Natural killer cell treated with Interleukin-12 subunit alpha and Interleukin-12 subunit beta and Interleukin-15 and Interleukin-18, amount 100 ng/mL, for 72 hours (primary cell): Measurements from ENCODE around the gene HPCAL4. TPM values are rescaled to one million over a fixed set of nuclear protein-coding genes. Genes with fewer than 3 reads are reported as not detected.
A peak's percentile ranks its signal among the peaks of the same experiment; 100 is the strongest.

Source experiments
- ATAC-seq, 2 donors: fragments of 150-1000 bp; cut with Tn5 transposase in 1 of 2; sonication (Bioruptor Pico), chemical (Tn5 transposase) in 1 of 2; 2 replicates each; pipeline ENCODE4 v1.10.0; 2021
- DNase-seq: peaks from one replicate; pipeline ENCODE4 v3.0.0; 2022; ENCODE audit warnings: low spot score
- H3K27ac Mint-ChIP-seq, 2 donors: 1 replicate in 1 of 2; 2 replicates in 1 of 2; pipeline ENCODE4 v1.8.0; 2022; ENCODE audit warnings: mixed read lengths in 2 of 2, mild to moderate bottlenecking in 1 of 2, moderate library complexity in 1 of 2
- H3K27me3 Mint-ChIP-seq, 2 donors: 1 replicate in 1 of 2; 2 replicates in 1 of 2; pipeline ENCODE4 v1.8.0; 2022; ENCODE audit warnings: mixed read lengths in 2 of 2
- H3K36me3 Mint-ChIP-seq: one replicate; pipeline ENCODE4 v1.8.0; 2022; ENCODE audit warnings: mixed read lengths
- H3K4me1 Mint-ChIP-seq, 2 donors: 1 replicate in 1 of 2; 2 replicates in 1 of 2; pipeline ENCODE4 v1.8.0; 2022; ENCODE audit warnings: low read depth in 2 of 2, mixed read lengths in 2 of 2, mild to moderate bottlenecking in 1 of 2
- H3K4me3 Mint-ChIP-seq: one replicate; pipeline ENCODE4 v1.8.0; 2022; ENCODE audit warnings: mixed read lengths
- H3K9me3 Mint-ChIP-seq: 2 replicates; pipeline ENCODE4 v1.8.0; 2022; ENCODE audit warnings: mixed read lengths
- total RNA-seq, 2 donors: library from RNA; stranded (reverse); gene quantifications; one replicate each; pipeline ENCODE4 v1.2.3, GENCODE V29; 2022

The HPCAL4 gene
- total RNA-seq, 2 donors from 2014 or later, result 0.50 to 0.64 TPM

DNA sequence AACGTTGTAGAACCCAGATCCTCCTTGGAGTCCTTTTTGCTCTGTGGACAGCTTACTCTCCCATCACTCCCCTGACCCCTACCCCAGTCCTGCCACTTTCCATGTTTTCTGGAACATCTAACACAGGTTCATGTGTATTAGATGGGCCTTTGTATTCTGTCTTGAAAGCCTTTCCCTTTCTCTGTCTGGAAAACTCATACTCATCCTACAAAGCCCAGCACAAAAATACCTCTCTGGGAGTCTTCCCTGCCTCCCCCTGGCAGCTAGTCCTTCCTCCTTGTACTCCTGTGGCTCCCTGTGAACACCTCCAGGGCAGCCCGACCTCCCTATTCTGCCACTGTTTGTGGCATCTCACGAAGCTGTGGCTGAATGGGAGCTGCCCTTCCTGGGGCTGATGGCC lies 44.0 kb downstream of the HPCAL4 start:
- Mint-ChIP-seq H3K9me3 (no peaks in the 10 kb centered on the region), H3K27ac (no peak overlapping the region), H3K27me3 (peaks cover 2 to 11% of the 10 kb centered on the region in 2 donors), H3K4me3 (no peak overlapping the region), H3K36me3 (no peaks in the 10 kb centered on the region), H3K4me1 (no peaks in the 10 kb centered on the region)
- ATAC-seq (no peak), DNase-seq (no peak)

DNA sequence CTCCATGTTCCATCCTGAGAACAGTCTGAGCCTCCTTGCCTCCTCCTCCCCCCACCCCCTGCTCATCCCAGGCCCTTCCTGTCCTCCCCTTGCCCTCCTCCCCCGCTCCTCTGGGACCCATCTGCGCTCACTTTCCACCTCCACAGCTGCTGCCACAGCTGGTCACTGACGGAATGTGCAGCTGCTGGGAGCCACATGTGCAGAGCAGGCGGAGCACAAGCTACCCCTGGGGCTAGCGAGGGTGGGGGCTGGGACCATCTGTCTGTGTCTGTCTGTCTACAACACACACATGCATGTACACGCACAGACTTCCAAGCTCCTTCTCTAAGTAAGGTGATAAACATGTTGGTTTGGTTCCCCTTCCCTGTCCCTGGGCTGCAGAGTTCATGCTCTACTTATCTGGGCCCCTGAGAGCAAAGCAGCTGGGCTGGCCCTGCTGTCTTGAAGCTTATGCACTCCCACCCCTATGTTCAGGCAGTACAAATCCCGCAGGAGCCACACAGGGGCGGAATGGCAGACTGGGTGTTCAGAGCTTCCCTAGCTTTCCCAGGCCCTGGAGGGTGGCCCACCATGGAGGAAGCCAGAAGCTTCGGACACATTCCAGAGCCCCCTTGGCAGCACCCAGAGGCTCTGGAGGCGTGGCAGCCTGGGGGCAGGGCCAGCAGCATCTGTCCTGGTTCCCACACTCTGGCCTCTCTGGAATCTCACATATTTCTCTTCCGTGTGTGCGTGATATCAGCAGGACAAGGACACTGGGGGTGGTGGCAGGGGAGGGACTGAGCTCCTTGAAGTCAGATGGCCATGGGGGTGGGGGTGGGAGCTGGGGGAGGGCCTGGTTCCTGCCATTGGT lies 44.8 kb downstream of the HPCAL4 start:
- no peaks in the 10 kb centered on the region for H3K36me3 Mint-ChIP-seq
- peaks cover 2 to 11% of the 10 kb centered on the region in 2 donors for H3K27me3 Mint-ChIP-seq
- no peaks in the 10 kb centered on the region for H3K9me3 Mint-ChIP-seq
- DNase-seq (no peak), ATAC-seq (no peak)
- H3K4me3 Mint-ChIP-seq, result no peak overlapping the region
- H3K4me1 Mint-ChIP-seq, result no peaks in the 10 kb centered on the region
- no peak overlapping the region for H3K27ac Mint-ChIP-seq

DNA sequence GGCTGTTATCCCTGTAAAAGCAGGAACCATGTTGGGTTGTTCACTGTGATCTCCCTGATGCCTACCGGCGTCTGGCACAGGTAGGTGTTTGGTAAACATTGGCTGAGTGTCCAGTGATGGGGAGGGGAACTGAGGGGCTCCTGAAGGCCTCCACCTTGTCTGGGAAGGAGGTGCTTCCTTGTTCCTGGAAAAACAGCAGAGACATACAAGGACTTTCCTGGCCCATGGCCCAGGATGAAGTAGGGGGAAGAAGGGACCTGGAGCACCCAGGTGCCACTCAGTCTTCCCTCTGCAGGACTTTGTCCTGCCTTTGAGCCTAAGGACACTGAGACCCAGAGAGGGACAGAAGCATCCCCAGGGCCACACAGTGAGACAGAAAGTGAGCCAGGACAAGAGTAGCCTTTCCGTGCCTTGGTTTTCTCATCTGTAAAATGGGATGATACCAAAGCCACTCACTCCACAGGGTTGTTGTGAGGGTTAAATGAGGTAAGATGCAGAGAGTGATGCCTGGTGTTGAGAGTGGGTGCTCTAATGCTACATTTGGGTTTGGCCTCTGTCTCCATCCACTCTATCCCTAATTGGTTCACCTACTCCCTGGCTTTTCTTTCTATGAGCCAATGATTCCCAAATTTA lies 45.7 kb downstream of the HPCAL4 start:
- H3K27me3 Mint-ChIP-seq, result peaks cover 9 to 15% of the 10 kb centered on the region in 2 donors
- DNase-seq (no peak), ATAC-seq (no peak)
- H3K4me1 Mint-ChIP-seq, result no peaks in the 10 kb centered on the region
- no peaks in the 10 kb centered on the region for H3K9me3 Mint-ChIP-seq
- no peak overlapping the region for H3K27ac Mint-ChIP-seq
- H3K36me3 Mint-ChIP-seq, result no peaks in the 10 kb centered on the region
- no peak overlapping the region for H3K4me3 Mint-ChIP-seq

DNA sequence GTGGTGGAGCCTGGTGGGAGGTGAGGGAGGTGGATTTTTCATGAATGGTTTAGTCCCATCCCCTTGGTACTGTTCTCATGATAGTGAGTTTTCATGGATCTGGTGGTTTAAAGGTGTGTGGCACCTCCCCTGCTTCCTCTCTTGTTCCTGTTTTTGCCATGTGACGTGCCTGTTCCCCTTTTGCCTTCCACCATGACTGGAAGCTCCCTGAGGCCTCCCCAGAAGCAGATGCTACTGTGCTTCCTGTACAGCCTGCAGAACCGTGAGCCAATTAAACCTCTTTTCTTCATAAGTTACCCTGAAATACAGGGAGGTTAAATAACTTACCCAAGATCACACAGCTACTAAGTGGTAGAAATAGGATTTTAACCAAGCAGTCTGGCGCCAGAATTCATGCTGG lies 47.5 kb downstream of the HPCAL4 start:
- Mint-ChIP-seq H3K9me3 (no peaks in the 10 kb centered on the region), H3K27me3 (peaks cover 11 to 15% of the 10 kb centered on the region in 2 donors), H3K4me3 (no peak overlapping the region), H3K36me3 (no peaks in the 10 kb centered on the region), H3K4me1 (no peaks in the 10 kb centered on the region), H3K27ac (no peak overlapping the region)
- no peak for ATAC-seq
- no peak for DNase-seq

DNA sequence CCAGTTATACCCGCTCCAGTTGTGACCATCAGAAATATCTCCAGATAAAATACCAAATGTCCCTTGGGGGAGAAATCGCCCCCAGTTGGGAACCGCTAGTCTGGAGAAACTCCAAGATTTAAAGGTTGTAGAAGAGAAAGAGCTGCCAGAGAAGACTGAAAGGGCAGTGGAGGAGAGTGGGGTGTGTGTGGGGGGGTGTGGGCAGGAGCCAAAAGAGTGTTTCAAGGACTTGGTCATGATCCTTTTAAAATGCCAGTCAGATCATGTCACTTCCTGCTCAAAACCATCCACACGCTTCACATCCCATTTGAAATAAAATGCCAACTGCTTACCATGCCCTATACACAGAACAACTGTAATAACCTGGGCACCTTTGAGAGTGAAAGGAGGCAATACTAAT lies 48.4 kb downstream of the HPCAL4 start:
- no peaks in the 10 kb centered on the region for H3K4me1 Mint-ChIP-seq
- no peaks in the 10 kb centered on the region for H3K9me3 Mint-ChIP-seq
- H3K27ac Mint-ChIP-seq, result no peak overlapping the region
- peaks cover 12 to 20% of the 10 kb centered on the region in 2 donors for H3K27me3 Mint-ChIP-seq
- H3K36me3 Mint-ChIP-seq, result no peaks in the 10 kb centered on the region
- no peak overlapping the region for H3K4me3 Mint-ChIP-seq
- no peak for ATAC-seq
- no peak for DNase-seq

DNA sequence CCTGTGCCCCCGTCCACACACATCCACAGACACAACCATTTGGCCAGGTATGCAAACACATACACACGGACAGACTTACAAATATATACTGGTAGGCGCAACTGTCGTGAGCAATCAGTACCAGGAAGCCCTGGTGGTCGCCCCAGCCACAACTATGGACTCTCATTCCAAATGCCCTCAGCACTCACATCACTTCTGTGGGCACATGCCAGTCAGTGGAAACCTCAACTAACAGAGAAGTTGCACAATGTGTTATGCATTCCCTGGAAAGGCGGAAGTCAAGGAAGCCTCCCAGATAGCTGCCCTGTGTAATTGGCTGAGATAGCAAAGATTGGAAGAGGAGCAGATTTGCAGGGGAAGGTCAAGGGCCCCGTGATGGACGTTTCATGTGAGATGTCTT lies 50.4 kb downstream of the HPCAL4 start:
- Mint-ChIP-seq H3K4me1 (no peaks in the 10 kb centered on the region), H3K9me3 (no peaks in the 10 kb centered on the region), H3K36me3 (no peaks in the 10 kb centered on the region), H3K4me3 (no peak overlapping the region), H3K27ac (no peak overlapping the region), H3K27me3 (peaks cover 18 to 22% of the 10 kb centered on the region in 2 donors)
- DNase-seq (no peak), ATAC-seq (no peak)

DNA sequence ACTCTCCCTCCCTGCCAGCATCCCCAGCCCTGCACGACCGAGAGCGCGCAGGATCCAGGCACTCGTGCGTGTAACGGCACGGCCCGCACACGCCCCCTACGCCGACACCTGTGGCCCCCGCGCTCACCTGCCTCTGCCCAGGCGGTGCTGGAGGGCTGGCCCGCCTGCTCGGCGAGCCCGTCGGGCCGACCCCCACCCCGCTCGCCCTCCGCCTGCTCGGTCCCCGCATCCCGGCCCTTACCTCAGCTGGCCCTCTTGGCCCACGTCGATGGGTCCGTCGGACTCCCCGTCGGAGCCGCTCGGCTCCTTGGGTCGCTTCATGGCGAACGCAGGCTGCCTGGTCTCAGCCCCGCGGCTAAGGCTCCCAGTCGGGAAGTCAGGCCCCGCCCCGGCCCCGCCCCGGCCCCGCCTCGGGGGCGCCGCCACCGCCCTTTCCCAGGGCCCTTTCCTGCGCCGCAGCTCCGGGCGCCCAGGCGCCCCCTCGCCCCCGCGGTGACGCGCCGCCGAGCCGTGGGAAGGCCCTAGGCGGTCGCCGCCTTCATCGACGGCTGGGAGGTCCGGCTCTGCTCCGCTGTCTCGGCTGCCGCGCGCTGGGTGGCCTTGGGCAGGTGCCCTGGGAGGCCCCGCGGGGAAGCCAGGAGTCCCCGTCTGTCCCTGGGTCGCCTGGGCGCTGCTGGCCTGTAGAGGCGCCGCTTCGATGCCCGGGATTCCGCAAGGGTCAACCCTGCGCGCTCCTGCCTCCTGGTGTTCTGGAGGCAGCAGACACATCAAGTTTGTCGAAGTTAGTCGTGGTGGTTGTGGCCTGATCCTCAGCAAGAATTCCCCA lies 51.7 kb downstream of the HPCAL4 start, which contains the start of gene HEYL:
Gene HEYL (minus strand): TSS at position 339 of the 826 bp plus-strand sequence. CDS start 18 bp downstream, at position 321.
- peak; percentile 73 for DNase-seq

DNA sequence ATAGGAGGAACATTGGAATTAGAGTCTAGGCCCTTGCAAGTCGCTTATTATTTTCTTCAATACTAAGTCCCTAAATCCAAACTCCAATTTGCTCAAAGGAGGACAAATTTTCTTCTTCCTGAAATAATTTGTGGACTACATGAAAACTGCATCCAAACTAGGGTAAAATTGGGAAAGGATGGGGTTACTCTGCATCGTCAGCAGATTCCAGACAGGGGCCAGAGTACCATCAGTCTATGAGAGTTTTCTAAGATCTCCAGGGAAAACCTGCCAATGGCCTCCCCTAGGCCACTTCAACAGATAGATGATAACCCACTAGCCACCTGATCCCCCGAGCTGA lies 52.3 kb downstream of the HPCAL4 start:
- Mint-ChIP-seq H3K36me3 (no peaks in the 10 kb centered on the region), H3K27me3 (peaks cover 22 to 26% of the 10 kb centered on the region in 2 donors), H3K9me3 (no peaks in the 10 kb centered on the region), H3K27ac (no peak overlapping the region), H3K4me1 (no peaks in the 10 kb centered on the region), H3K4me3 (peak overlapping the region; percentile 30)
- DNase-seq (no peak), ATAC-seq (no peak)

More for the DNA sequence above, 51.7 kb downstream of the HPCAL4 start, which contains the start of gene HEYL:
- Mint-ChIP-seq H3K4me3 (peak within 1 kb of the TSS; percentile 30), H3K4me1 (no peaks in the 10 kb centered on the region), H3K36me3 (no peaks in the 10 kb centered on the region), H3K27ac (no peak within 1 kb of the TSS), H3K27me3 (peaks cover 22 to 26% of the 10 kb centered on the region in 2 donors), H3K9me3 (no peaks in the 10 kb centered on the region)
- ATAC-seq, result peak; percentile 82 to 90

DNA sequence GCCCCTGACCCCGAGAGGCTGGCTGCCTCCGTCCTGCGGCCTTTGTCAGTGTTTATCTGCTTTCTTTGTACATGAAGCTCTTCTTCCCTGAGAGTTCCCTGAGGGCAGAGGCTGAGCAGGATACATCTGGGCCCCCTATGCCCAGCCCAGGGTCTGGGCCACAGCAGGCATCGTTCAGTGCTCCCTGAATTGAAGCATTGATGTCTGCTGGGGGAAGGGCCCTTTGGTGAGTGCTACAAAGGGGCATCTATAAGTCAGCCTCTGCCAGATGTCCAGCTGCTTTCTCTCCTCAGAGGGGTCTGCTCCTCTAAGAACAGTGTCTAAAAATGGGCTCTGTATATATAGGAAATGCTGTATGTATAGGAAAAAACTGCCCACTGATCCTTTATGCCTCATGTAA lies 53.9 kb downstream of the HPCAL4 start:
- Mint-ChIP-seq H3K36me3 (no peaks in the 10 kb centered on the region), H3K27ac (no peak overlapping the region), H3K4me3 (no peak overlapping the region), H3K4me1 (no peaks in the 10 kb centered on the region), H3K27me3 (peaks cover 25 to 29% of the 10 kb centered on the region in 2 donors), H3K9me3 (no peaks in the 10 kb centered on the region)
- ATAC-seq, result no peak
- DNase-seq, result no peak

DNA sequence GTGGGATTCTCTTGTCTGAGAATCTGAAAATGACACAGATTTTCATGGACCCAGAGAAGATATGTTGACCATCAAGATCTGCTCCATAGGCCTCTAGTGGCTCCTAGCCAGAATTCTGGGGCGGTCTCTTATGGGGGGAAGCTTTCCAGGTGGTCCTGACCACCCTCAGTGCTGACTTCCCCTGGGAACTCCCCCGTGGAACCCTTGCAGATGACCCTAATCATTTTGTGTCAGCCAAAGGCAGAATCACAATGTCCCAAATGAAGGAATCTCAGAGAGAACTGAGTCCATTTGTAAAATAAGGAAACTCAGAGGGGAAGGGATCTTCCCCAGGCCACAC lies 55.4 kb downstream of the HPCAL4 start:
- DNase-seq (no peak), ATAC-seq (no peak)
- no peaks in the 10 kb centered on the region for H3K9me3 Mint-ChIP-seq
- no peaks in the 10 kb centered on the region for H3K4me1 Mint-ChIP-seq
- H3K27me3 Mint-ChIP-seq, result peaks cover 23 to 28% of the 10 kb centered on the region in 2 donors
- no peak overlapping the region for H3K4me3 Mint-ChIP-seq
- no peaks in the 10 kb centered on the region for H3K36me3 Mint-ChIP-seq
- H3K27ac Mint-ChIP-seq, result no peak overlapping the region

DNA sequence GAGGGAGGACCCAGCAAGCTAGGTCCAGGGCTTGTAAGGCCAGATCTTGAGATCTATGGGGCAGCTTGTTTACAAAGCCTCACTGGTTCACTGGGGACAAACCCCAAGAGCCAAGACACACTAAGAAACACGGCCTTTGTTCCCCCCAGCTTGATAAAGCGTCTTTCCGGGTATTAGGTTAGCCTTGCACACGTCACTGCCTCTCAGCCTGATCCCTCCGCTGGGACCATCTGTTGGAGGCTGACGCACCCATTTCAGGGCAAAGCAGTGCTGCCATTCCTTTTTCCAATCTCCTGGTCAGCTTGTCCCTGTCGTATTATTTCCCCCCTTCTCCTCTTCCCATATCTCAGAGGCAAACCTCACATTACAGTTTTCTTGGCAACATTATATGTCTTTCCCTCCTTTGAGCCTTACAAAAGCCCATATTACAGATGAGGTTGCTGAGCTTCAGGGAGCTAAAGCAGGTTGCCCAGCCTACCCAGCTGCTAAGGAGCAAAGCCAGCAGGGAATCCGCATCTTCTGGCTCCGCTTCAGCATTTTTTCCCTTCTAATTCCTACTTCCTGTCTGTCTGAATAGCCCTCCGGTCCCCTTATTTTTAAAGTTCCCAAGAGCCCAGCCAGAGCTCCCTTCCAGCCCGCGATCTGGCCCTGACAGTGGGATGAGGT lies 55.9 kb downstream of the HPCAL4 start:
- DNase-seq, result no peak
- no peak for ATAC-seq
- no peaks in the 10 kb centered on the region for H3K9me3 Mint-ChIP-seq
- peaks cover 25 to 26% of the 10 kb centered on the region in 2 donors for H3K27me3 Mint-ChIP-seq
- H3K4me3 Mint-ChIP-seq, result no peak overlapping the region
- no peaks in the 10 kb centered on the region for H3K36me3 Mint-ChIP-seq
- no peaks in the 10 kb centered on the region for H3K4me1 Mint-ChIP-seq
- H3K27ac Mint-ChIP-seq, result no peak overlapping the region

DNA sequence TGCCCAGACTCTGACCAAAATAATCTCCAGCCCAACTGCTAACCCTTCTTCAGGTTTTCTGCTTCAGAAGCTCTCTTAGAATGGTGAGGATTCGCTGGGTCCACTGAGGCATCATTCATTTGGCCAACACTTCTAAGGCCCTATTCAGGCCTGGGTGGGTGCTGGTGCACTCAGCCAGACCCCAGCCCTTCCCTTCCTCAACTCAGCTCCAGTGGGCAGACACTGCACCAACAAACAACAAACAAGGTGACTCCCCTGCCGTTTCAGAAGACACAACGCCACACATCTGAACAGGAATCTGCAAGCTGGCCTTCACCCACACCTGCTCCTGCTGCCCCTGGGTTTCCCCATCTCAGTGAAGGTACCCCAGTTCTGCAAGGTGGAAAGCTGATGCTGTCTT lies 57.8 kb downstream of the HPCAL4 start:
- DNase-seq (no peak), ATAC-seq (no peak)
- no peak overlapping the region for H3K27ac Mint-ChIP-seq

DNA sequence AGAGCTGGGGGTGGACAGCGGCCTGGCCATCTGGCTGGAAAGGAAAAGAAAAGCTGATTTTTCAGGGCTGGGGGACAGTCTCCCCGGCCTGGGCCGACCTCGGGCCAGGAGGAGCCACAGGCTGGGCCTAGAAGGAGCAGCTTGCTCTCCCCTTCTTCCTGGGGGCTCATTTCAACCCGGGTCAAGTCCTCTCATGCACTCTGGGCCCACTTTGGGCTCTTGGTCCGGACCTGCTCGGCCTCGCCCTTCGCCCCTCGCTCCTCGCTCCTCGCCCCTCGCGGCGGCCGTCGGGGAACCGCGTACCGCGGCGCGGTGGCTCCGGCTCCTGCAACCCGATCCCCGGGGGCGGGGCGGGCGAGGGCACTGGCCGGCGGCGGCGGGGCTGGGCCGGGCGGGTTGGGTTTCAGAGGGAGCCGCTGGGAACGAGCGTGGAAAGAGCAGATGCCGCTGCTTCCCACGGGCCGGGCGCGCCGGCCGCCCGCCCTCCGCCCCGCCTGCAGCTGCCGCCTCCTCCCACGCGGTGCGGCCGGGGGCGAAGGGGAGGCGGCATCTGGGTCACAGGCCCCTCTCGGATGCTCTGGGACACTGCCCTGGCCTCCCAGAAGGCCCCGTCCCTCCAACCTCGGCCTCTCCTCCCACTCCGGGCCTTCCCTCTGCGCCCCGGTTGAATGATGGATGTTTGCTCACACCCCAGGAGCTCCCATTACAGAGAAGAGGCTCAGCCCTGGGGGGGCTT lies 58.4 kb downstream of the HPCAL4 start:
- Mint-ChIP-seq H3K4me1 (no peaks in the 10 kb centered on the region), H3K27ac (no peak overlapping the region), H3K4me3 (no peak overlapping the region), H3K9me3 (no peaks in the 10 kb centered on the region), H3K36me3 (no peaks in the 10 kb centered on the region), H3K27me3 (peaks cover 24 to 28% of the 10 kb centered on the region in 2 donors)
- ATAC-seq (no peak), DNase-seq (no peak)

More for the DNA sequence above, 57.8 kb downstream of the HPCAL4 start:
- no peaks in the 10 kb centered on the region for H3K4me1 Mint-ChIP-seq
- H3K4me3 Mint-ChIP-seq, result no peak overlapping the region
- no peaks in the 10 kb centered on the region for H3K36me3 Mint-ChIP-seq
- H3K27me3 Mint-ChIP-seq, result peaks cover 28% of the 10 kb centered on the region in 2 donors
- no peaks in the 10 kb centered on the region for H3K9me3 Mint-ChIP-seq
